GM21786 (cell line): ENCODE data around the gene GUCY1B1.

ENCODE experiments used
- ATAC-seq: cut with Tn5 transposase; IDR thresholded peaks from one replicate; pipeline ENCODE4 v1.9.1; 2021; ENCODE audit not compliant: unreplicated experiment

GUCY1B1 gene

GRCh38 chr4:155761047-155761446 lies 2.2 kb downstream of the GUCY1B1 start:
- ATAC-seq, result no peak

DNA sequence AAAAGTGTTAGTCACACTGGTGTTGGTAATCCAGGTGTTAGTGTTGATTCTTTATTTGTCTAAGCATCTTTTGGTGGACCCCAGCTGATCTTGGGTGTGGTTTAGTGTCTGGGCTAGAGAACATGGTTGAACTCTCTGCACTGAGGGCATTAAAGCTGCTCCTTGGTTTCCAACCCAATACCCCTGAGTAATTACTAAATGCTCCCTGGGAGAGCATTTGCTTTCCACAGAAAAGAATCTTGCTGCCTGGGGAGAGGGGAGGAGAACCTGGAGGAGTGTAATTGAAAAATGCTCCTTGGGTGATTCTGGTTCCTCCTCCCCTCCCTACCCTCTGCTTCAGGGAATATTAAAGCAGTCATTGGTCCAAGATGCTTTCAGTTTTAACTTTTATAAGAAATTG lies 3.1 kb downstream of the GUCY1B1 start:
- ATAC-seq, result no peak

GRCh38 chr4:155762334-155762733 lies 3.5 kb downstream of the GUCY1B1 start:
- no peak for ATAC-seq

- ATAC-seq, result no peak
Observed at GRCh38 chr4:155763551-155763950, 4.7 kb downstream of the GUCY1B1 start.

DNA sequence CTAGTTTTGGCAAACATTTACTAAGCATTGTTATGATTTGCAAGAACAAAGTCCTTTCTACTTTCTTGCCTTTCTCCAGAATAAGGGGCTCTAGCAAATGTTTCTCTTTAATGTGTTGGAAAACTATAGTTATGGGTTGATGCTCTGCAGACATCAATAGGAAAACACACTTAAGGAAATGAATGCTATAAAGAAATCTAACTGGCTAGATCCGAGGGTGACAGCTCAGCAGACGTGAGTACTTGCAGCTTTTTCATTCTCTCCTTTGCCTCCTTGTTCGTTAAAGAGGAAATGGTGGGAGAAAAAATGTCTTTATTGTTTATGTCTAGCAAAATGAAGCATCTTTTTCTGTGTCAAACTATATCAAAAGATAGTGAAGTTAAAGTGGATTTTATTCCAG lies 6.3 kb downstream of the GUCY1B1 start:
- no peak for ATAC-seq

- ATAC-seq, result no peak
Observed at GRCh38 chr4:155766622-155767021, 7.8 kb downstream of the GUCY1B1 start.

- ATAC-seq, result no peak
Observed at GRCh38 chr4:155768370-155768769, 9.5 kb downstream of the GUCY1B1 start.

DNA sequence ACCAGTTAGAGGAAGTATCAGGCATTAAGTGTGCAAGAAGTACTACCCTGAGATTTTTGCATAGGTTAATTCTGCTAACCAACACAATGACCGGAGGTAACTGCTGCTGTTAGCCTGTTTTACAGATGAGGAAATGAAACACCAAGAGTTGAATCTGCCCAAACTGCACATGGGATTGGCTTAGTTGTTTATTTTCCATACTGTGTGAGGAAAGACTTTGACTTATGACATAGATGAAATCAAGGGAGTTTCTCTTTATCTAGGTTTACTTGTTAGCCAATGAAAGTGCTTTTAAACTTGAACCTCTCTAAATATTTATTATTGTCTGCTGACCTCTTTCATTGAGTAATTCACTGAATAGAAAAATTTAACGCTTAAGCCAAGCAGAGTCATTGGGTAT lies 10.3 kb downstream of the GUCY1B1 start:
- peak; percentile 82 for ATAC-seq

DNA sequence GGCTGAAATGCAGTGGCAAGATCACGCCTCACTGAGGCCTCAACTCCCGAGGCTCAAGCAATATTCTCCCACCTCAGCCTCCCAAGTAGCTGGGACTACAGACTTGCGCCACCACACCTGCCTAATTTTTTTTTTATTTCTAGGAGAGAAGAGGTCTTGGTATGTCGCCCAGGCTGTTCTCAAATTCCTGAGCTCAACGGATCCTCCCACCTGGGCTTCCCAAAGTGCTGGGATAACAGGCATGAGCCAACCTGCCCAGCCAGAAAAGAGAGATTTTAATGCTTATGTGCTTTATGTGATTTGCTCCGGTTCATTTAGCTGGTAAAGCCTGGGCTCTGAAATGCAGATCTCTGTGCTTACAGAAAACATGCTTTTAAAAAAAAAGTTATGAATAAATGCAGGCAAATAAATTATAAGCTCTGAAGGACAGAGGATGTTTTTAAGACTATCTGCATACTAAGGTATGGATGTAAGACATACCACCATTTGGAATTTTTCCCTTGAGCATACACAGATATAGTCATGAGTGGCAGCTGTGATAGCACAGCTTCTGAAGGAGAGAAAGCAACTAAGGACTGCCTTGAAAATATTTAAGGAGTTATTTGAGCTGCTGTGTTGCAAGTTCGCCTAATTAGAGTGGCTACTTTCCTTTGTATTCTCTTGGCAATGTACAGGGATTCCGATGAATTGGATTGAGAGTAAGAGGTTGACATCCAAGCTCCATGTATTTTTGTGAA lies 13.8 kb downstream of the GUCY1B1 start:
- no peak for ATAC-seq

DNA sequence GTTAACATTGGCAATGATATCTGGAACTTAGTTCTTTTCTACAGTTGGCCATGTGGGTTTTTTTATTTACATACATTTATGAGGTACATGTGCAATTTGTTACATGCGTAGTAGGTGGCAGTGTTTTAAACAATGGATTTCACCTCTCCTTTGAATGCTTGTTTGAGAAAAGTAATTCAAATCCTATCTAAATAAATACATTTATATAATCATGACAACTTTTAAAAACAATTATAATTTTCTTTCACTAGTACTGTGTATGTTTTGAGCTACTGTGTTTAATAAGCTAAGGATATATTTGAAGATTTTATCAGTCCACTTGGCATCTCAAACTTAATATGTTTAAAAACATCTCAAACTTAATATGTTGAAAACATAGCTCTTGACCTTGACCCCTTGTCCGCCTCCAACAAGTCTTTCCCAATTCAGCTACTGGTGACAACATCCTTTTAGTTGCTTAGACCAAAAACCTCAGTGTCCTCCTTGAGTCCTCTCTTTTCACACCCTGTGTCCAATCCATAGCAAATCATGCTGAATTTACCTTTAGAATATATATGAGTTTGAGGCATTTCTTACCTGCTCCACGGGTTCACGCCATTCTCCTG lies 14.5 kb downstream of the GUCY1B1 start:
- ATAC-seq, result no peak

DNA sequence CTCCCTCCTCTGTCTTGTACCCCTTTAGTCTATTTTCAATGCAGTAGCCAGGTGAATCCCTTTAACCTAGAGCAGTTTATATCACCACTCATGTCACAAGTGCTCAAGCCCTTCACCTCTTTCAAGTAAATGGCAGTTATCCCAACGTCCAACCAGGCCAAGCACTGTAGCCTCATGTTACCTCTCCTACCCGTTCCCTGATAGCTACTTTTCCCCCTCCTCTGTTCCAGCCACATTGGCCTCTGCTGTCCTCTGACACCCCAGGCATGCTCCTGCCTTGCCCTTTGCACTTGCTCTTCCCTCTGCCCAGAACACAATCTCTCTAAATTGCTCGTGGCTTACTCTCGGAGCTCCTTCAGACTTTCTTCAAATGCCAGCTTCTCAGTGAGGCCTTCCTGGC lies 15.2 kb downstream of the GUCY1B1 start:
- no peak for ATAC-seq

GRCh38 chr4:155777971-155778735 lies 19.3 kb downstream of the GUCY1B1 start:
- ATAC-seq, result no peak

- ATAC-seq, result no peak
Observed at GRCh38 chr4:155780775-155781174, 22.0 kb downstream of the GUCY1B1 start.

DNA sequence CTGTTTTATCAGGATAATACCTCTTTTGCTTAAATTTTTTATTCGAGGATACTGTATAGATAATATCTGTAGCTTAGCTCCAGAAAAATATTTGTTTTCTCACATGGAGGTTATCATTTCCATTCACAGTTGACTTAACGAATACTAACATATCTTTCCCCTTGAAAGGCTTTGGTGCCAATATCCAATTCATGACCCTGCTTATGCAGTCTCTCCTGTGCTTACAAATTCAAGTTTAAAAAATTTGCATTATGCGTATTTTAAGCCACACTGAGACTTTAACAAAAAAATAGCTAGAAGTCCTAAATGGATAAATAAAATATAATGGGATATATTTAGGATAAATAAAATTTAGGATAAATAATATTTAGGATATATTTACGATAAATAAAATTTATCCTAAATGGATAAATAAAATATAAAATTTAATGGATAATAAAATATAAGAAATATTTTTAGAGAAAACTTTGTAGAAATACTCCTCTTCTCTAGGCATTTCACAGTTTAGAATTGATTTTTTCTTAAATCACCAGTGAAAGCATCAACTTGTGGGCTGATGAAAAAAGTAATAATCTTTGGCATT lies 22.5 kb downstream of the GUCY1B1 start:
- no peak for ATAC-seq

- no peak for ATAC-seq
Observed at GRCh38 chr4:155784637-155785036, 25.8 kb downstream of the GUCY1B1 start.

- no peak for ATAC-seq
Observed at GRCh38 chr4:155785828-155786227, 27.0 kb downstream of the GUCY1B1 start.

- peak; percentile 98 for ATAC-seq
Observed at GRCh38 chr4:155787113-155787710, 28.4 kb downstream of the GUCY1B1 start.

- ATAC-seq, result no peak
Observed at GRCh38 chr4:155789391-155789790, 30.6 kb downstream of the GUCY1B1 start.

DNA sequence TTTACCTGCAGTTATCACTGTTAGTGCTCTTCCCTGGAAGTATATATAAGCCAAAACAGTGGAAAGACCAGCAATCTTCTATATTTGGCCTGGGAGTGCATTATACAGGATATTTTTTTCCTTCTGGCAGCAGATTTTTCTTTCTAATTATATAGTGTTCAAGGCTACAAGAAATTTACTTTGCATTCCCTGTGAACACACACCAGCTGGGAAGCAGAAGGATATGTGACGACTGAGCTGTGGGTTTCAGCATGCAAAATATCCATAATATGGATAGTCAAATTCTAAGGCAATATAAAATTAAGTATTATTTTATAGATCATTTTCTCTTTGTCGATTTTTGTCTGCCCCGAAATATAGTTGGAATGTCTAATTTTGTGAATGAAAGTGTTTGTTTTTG lies 31.2 kb downstream of the GUCY1B1 start:
- no peak for ATAC-seq

- no peak for ATAC-seq
Observed at GRCh38 chr4:155794589-155795236, 35.9 kb downstream of the GUCY1B1 start.

- ATAC-seq, result peak; percentile 97
Observed at GRCh38 chr4:155795991-155796390, 37.2 kb downstream of the GUCY1B1 start.
